ENCODE measurements around the gene SSR4.

Gene SSR4

GRCh38 chrX:153776120-153776599 is 18.3 kb upstream of the SSR4 start:
- H3K27ac ChIP-seq (ENCODE audit: low read depth, low read length) = no peak overlapping the region
- no peak overlapping the region for H3K9ac ChIP-seq (ENCODE audit: low read depth in 1 of 2, low read length in 2 of 2)
- H3K36me3 ChIP-seq (ENCODE audit: control insufficient read depth in 1 of 2, insufficient read depth in 2 of 2, low read length in 2 of 2) = no peaks in the 10 kb centered on the region
- no peak overlapping the region for H3K4me3 ChIP-seq (ENCODE audit: low read depth in 1 of 2, low read length in 2 of 2)
- H3K27me3 ChIP-seq (ENCODE audit: control insufficient read depth in 1 of 2, insufficient read depth in 2 of 2, low read length in 2 of 2) = peaks cover 0 to 9% of the 10 kb centered on the region in 2 donors
- no peaks in the 10 kb centered on the region for H3K9me3 ChIP-seq (ENCODE audit: control insufficient read depth in 1 of 2, low read length in 2 of 2)
- peaks cover 0 to 7% of the 10 kb centered on the region in 2 donors for H3K4me1 ChIP-seq (ENCODE audit: control insufficient read depth in 1 of 2, insufficient read depth in 2 of 2, low read length in 2 of 2)

DNA sequence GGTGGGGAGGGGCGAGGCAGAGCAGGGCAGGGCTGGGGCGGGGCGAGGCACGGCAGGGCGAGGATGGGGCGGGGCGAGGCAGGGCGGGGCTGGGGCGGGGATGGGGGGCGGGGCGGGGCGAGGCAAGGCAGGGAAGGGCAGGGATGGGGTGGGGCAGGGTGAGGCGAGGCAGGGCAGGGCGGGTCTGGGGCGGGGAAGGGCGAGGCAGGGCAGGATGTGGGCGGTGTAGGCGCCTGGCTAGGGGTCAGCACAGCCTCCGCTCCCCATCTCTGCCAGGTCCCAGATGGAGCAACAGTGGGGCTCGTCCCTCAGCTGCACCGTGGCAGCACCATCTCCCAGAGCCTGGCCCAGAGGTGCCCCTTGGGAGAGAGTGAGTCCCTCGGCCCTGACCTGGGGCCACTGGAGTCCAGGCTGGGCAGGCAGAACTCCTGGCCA is 17.8 kb upstream of the SSR4 start:
- Histone ChIP-seq H3K9me3 (ENCODE audit: control insufficient read depth in 1 of 2, low read length in 2 of 2) (no peaks in the 10 kb centered on the region), H3K27ac (ENCODE audit: low read depth, low read length) (no peak overlapping the region), H3K27me3 (ENCODE audit: control insufficient read depth in 1 of 2, insufficient read depth in 2 of 2, low read length in 2 of 2) (peaks cover 0 to 9% of the 10 kb centered on the region in 2 donors), H3K4me3 (ENCODE audit: low read depth in 1 of 2, low read length in 2 of 2) (no peak overlapping the region), H3K36me3 (ENCODE audit: control insufficient read depth in 1 of 2, insufficient read depth in 2 of 2, low read length in 2 of 2) (no peaks in the 10 kb centered on the region), H3K4me1 (ENCODE audit: control insufficient read depth in 1 of 2, insufficient read depth in 2 of 2, low read length in 2 of 2) (peaks cover 0 to 7% of the 10 kb centered on the region in 2 donors), H3K9ac (ENCODE audit: low read depth in 1 of 2, low read length in 2 of 2) (no peak overlapping the region)

DNA sequence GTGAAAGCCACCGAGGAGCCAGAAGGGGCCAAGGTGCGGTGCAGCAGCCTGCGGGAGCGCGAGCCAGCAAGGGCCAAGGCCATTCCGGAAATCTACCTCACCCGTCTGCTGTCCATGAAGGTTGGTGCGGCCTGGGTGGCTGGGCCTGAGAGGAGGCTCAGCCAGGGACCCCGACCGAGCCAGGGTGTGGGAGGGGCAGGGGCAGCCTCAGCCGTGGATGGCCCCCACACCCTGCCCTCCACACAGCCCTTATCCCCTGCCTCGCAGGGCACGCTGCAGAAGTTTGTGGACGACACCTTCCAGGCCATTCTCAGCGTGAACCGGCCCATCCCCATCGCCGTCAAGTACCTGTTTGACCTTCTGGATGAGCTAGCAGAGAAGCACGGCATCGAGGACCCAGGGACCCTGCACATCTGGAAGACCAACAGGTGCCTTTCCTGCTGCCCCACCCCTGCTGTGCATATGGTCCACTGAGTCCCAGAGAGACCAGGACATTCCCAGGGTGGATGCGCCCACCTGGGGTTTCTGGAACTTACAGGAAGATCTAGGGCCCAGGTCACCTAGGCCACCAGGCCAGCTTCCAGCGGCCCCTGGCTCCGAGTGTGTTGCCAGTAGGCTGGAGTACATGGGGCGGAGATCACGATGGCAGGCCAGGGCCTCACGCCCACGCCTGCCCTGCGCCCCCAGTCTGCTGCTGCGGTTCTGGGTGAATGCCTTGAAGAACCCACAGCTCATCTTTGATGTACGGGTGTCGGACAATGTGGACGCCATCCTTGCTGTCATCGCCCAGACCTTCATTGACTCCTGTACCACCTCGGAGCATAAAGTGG is 17.0 kb upstream of the SSR4 start:
- Histone ChIP-seq H3K4me3 (ENCODE audit: low read depth in 1 of 2, low read length in 2 of 2) (no peak overlapping the region), H3K36me3 (ENCODE audit: control insufficient read depth in 1 of 2, insufficient read depth in 2 of 2, low read length in 2 of 2) (no peaks in the 10 kb centered on the region), H3K27ac (ENCODE audit: low read depth, low read length) (no peak overlapping the region), H3K9ac (ENCODE audit: low read depth in 1 of 2, low read length in 2 of 2) (no peak overlapping the region), H3K9me3 (ENCODE audit: control insufficient read depth in 1 of 2, low read length in 2 of 2) (no peaks in the 10 kb centered on the region), H3K4me1 (ENCODE audit: control insufficient read depth in 1 of 2, insufficient read depth in 2 of 2, low read length in 2 of 2) (peaks cover 0 to 7% of the 10 kb centered on the region in 2 donors), H3K27me3 (ENCODE audit: control insufficient read depth in 1 of 2, insufficient read depth in 2 of 2, low read length in 2 of 2) (peaks cover 0 to 9% of the 10 kb centered on the region in 2 donors)

DNA sequence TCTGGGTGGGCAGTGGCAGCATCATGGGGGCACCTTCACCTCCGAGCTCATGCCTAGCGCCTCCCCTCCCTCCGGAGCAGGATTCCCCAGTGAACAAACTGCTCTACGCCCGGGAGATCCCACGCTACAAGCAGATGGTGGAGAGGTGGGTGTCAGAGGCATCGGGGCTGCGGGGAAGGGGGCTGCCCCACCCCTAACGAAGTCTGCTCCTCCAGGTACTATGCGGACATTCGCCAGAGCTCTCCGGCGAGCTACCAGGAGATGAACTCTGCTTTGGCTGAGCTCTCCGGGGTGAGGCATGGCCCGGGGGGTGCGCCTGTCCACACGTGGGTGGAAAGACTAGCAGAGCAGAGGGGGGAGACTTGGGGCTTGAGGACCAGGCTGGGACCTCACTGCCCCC is 16.3 kb upstream of the SSR4 start:
- Histone ChIP-seq H3K27ac (ENCODE audit: low read depth, low read length) (no peak overlapping the region), H3K36me3 (ENCODE audit: control insufficient read depth in 1 of 2, insufficient read depth in 2 of 2, low read length in 2 of 2) (no peaks in the 10 kb centered on the region), H3K4me1 (ENCODE audit: control insufficient read depth in 1 of 2, insufficient read depth in 2 of 2, low read length in 2 of 2) (peaks cover 0 to 7% of the 10 kb centered on the region in 2 donors), H3K27me3 (ENCODE audit: control insufficient read depth in 1 of 2, insufficient read depth in 2 of 2, low read length in 2 of 2) (peaks cover 0 to 9% of the 10 kb centered on the region in 2 donors), H3K4me3 (ENCODE audit: low read depth in 1 of 2, low read length in 2 of 2) (no peak overlapping the region), H3K9ac (ENCODE audit: low read depth in 1 of 2, low read length in 2 of 2) (no peak overlapping the region), H3K9me3 (ENCODE audit: control insufficient read depth in 1 of 2, low read length in 2 of 2) (no peaks in the 10 kb centered on the region)

DNA sequence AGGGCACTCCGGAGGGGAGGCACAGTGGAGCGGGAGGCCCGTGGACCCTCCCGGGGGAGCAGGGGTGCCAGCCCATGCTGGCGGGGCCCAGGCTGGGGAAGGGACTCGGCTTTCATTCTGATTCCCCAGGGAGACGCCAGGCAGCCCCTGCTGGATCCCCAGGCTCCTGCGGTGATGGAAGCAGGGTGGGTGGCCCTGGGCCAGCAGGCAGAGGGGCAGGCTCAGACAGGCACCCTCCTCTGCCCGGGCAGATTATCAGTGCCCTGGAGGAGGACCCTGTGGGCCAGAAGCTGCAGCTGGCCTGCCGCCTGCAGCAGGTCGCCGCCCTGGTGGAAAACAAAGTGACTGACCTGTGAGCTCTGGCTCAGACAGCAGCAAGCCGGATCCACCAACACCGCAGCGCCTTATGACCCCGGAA is 15.8 kb upstream of the SSR4 start:
- Histone ChIP-seq H3K9me3 (ENCODE audit: control insufficient read depth in 1 of 2, low read length in 2 of 2) (no peaks in the 10 kb centered on the region), H3K4me3 (ENCODE audit: low read depth in 1 of 2, low read length in 2 of 2) (no peak overlapping the region), H3K27me3 (ENCODE audit: control insufficient read depth in 1 of 2, insufficient read depth in 2 of 2, low read length in 2 of 2) (peaks cover 0 to 9% of the 10 kb centered on the region in 2 donors), H3K27ac (ENCODE audit: low read depth, low read length) (no peak overlapping the region), H3K36me3 (ENCODE audit: control insufficient read depth in 1 of 2, insufficient read depth in 2 of 2, low read length in 2 of 2) (no peaks in the 10 kb centered on the region), H3K9ac (ENCODE audit: low read depth in 1 of 2, low read length in 2 of 2) (no peak overlapping the region), H3K4me1 (ENCODE audit: control insufficient read depth in 1 of 2, insufficient read depth in 2 of 2, low read length in 2 of 2) (peaks cover 0 to 7% of the 10 kb centered on the region in 2 donors)

- Histone ChIP-seq H3K4me1 (ENCODE audit: control insufficient read depth in 1 of 2, insufficient read depth in 2 of 2, low read length in 2 of 2) (peaks cover 0 to 7% of the 10 kb centered on the region in 2 donors), H3K9me3 (ENCODE audit: control insufficient read depth in 1 of 2, low read length in 2 of 2) (no peaks in the 10 kb centered on the region), H3K4me3 (ENCODE audit: low read depth in 1 of 2, low read length in 2 of 2) (no peak overlapping the region), H3K27me3 (ENCODE audit: control insufficient read depth in 1 of 2, insufficient read depth in 2 of 2, low read length in 2 of 2) (peaks cover 0 to 9% of the 10 kb centered on the region in 2 donors), H3K36me3 (ENCODE audit: control insufficient read depth in 1 of 2, insufficient read depth in 2 of 2, low read length in 2 of 2) (no peaks in the 10 kb centered on the region), H3K9ac (ENCODE audit: low read depth in 1 of 2, low read length in 2 of 2) (no peak overlapping the region), H3K27ac (ENCODE audit: low read depth, low read length) (no peak overlapping the region)
Observed at GRCh38 chrX:153779891-153780677, 14.4 kb upstream of the SSR4 start.

GRCh38 chrX:153780678-153781427 is 13.6 kb upstream of the SSR4 start, which contains the start of gene SRPK3:
Gene SRPK3 (plus strand): TSS chrX:153781041. CDS start chrX:153781087, 46 bp downstream.
- H3K9me3 ChIP-seq (ENCODE audit: control insufficient read depth in 1 of 2, low read length in 2 of 2) = no peaks in the 10 kb centered on the region
- H3K4me3 ChIP-seq (ENCODE audit: low read depth in 1 of 2, low read length in 2 of 2) = no peak within 1 kb of the TSS
- H3K27me3 ChIP-seq (ENCODE audit: control insufficient read depth in 1 of 2, insufficient read depth in 2 of 2, low read length in 2 of 2) = peaks cover 0 to 9% of the 10 kb centered on the region in 2 donors
- H3K9ac ChIP-seq (ENCODE audit: low read depth in 1 of 2, low read length in 2 of 2) = no peak within 1 kb of the TSS
- peaks cover 0 to 3% of the 10 kb centered on the region in 2 donors for H3K36me3 ChIP-seq (ENCODE audit: control insufficient read depth in 1 of 2, insufficient read depth in 2 of 2, low read length in 2 of 2)
- peaks cover 0 to 7% of the 10 kb centered on the region in 2 donors for H3K4me1 ChIP-seq (ENCODE audit: control insufficient read depth in 1 of 2, insufficient read depth in 2 of 2, low read length in 2 of 2)
- no peak within 1 kb of the TSS for H3K27ac ChIP-seq (ENCODE audit: low read depth, low read length)

DNA sequence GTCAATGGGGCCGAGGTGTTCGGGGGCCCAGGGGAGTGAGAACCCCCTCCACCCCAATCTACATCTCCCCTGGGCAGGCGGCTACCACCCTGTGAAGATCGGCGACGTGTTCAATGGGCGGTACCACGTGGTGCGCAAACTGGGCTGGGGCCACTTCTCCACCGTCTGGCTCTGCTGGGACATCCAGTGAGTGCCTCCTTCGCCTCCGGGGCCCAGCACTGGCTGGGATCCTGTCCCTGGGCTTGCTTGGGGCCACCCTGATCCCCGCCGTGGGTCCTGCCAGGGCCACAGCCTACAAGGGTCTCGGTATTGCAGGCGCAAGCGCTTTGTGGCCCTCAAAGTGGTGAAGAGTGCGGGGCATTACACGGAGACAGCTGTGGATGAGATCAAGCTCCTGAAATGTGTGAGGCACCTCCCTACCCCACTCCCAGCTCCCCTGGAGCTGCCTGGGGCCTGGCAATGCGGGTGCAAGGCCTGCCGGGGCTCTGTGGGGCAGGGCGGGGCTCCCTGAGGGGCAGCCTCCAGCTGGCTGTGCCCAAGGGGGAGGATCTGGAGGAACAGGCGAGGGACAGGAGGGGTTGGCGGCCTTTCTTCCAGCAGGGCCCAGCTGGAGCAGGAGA is 12.9 kb upstream of the SSR4 start:
- H3K36me3 ChIP-seq (ENCODE audit: control insufficient read depth in 1 of 2, insufficient read depth in 2 of 2, low read length in 2 of 2) = peaks cover 0 to 10% of the 10 kb centered on the region in 2 donors
- H3K4me1 ChIP-seq (ENCODE audit: control insufficient read depth in 1 of 2, insufficient read depth in 2 of 2, low read length in 2 of 2) = peaks cover 0 to 7% of the 10 kb centered on the region in 2 donors
- H3K27ac ChIP-seq (ENCODE audit: low read depth, low read length) = no peak overlapping the region
- no peak overlapping the region for H3K4me3 ChIP-seq (ENCODE audit: low read depth in 1 of 2, low read length in 2 of 2)
- no peaks in the 10 kb centered on the region for H3K9me3 ChIP-seq (ENCODE audit: control insufficient read depth in 1 of 2, low read length in 2 of 2)
- H3K9ac ChIP-seq (ENCODE audit: low read depth in 1 of 2, low read length in 2 of 2) = no peak overlapping the region
- H3K27me3 ChIP-seq (ENCODE audit: control insufficient read depth in 1 of 2, insufficient read depth in 2 of 2, low read length in 2 of 2) = peaks cover 0 to 9% of the 10 kb centered on the region in 2 donors

GRCh38 chrX:153782313-153782712 is 12.2 kb upstream of the SSR4 start:
- H3K27me3 ChIP-seq (ENCODE audit: control insufficient read depth in 1 of 2, insufficient read depth in 2 of 2, low read length in 2 of 2) = peaks cover 0 to 9% of the 10 kb centered on the region in 2 donors
- H3K27ac ChIP-seq (ENCODE audit: low read depth, low read length) = no peak overlapping the region
- peaks cover 0 to 17% of the 10 kb centered on the region in 2 donors for H3K36me3 ChIP-seq (ENCODE audit: control insufficient read depth in 1 of 2, insufficient read depth in 2 of 2, low read length in 2 of 2)
- no peaks in the 10 kb centered on the region for H3K9me3 ChIP-seq (ENCODE audit: control insufficient read depth in 1 of 2, low read length in 2 of 2)
- no peak overlapping the region for H3K9ac ChIP-seq (ENCODE audit: low read depth in 1 of 2, low read length in 2 of 2)
- H3K4me1 ChIP-seq (ENCODE audit: control insufficient read depth in 1 of 2, insufficient read depth in 2 of 2, low read length in 2 of 2) = peaks cover 0 to 7% of the 10 kb centered on the region in 2 donors
- no peak overlapping the region for H3K4me3 ChIP-seq (ENCODE audit: low read depth in 1 of 2, low read length in 2 of 2)
